ENCODE measurements around the gene ETV3L.
"Not testable (repeated sequence)": the region's sequence is repeated elsewhere in the genome, so short reads cannot be mapped to it uniquely, and the experiment has no call there.

ETV3L gene

DNA sequence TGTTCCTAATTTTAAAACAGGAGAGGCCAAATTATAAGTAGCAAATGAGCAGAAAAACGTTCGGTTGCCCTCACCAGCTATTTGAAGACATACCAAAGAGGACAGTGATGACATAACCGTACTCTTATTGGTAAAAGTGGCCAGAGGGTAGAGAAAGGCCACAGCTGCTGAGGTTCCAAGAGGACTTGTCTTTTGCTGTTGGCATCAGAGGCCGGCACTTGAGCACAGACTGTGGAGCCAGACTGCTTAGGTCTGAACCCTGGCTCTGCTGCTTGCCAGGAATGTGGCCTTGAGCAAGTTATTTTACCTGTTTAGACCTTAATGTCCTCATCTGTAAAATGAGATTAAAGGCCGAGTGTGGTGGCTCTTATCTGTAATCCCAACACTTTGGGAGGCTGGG, 14.9 kb downstream of the ETV3L start:
- no peak for DNase-seq (ENCODE audit: low read depth in 4 of 4, low spot score in 1 of 4)

DNA sequence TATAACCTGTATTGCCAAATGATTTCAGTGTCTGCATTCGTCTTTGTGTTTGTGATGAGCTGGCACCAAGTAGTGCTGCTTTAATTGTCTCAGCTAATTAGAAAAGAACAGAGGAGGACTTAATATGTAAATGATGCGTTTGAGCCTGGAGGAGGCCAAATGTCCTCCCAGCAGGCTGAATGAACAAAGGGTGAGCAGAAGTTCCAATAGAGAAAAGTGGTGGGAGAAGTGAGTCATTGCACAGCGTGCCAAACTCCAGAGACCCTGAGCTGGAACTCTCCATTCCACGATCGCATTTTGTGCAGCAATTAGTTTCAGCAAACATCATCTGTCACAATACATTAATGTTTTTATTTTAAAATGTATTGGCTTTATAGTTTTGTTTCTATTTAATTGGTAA, 17.9 kb downstream of the ETV3L start:
- DNase-seq (ENCODE audit: low read depth in 4 of 4, low spot score in 1 of 4) = no peak

DNA sequence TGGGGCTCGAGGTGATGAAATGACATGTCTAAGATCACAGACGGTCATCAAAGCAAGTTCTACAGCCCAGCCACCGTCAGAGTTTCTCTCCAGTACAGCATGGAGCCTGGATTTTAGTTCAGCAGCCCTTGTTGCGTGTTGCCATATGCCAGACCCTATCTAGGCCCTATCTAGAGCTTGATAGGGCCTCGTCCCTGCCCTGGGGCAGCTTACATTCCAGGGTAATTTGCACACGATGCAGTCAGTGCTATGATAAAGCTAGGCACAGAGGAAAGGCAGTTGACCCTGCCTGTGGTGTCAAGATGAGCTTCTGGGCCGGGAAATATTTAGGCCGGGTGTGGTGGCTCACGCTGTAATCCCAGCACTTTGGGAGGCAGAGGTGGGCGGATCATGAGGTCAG, 18.9 kb downstream of the ETV3L start:
- no peak for DNase-seq (ENCODE audit: low read depth in 4 of 4, low spot score in 1 of 4)

DNA sequence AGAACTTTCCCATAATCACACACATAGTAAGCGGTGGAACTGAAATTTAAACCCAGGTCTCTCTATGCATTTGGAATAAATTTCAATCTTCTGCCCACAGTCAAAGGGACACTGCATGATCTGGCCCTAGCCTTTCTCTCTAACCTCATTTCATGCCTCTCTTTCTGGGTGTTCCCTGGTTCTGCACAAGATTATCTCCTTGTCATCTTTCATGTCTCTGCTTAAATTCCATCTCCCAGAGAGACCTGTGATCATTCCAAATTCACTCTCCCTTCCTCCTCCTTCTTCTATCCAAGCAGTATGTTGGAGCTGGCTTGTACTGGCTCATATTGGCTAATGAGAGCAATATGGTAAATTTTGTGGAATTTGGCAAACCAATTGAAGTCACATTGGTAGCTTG, 22.2 kb downstream of the ETV3L start:
- no peak for DNase-seq (ENCODE audit: low read depth in 4 of 4, low spot score in 1 of 4)

DNA sequence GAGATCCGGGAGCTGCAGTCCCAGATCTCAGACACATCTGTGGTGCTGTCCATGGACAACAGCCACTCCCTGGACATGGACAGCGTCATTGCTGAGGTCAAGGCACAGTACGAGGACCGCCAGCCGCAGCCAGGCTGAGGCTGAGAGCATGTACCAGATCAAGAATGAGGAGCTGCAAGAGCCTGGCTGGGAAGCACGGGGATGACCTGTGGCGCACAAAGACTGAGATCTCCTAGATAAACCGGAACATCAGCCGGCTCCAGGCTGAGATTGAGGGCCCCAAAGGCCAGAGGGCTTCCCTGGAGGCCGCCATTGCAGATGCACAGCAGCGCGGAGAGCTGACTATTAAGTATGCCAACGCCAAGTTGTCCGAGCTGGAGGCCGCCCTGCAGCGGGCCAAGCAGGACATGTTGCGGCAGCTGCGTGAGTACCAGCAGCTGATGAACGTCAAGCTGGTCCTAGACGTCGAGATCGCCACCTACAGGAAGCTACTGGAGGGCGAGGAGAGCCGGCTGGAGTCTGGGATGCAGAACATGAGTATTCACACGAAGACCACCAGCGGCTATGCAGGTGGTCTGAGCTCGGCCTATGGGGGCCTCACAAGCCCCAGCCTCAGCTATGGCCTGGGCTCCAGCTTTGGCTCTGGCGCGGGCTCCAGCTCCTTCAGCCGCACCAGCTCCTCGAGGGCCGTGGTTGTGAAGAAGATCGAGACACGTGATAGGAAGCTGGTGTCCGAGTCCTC, 25.5 kb downstream of the ETV3L start:
- DNase-seq (ENCODE audit: low read depth in 4 of 4, low spot score in 1 of 4) = peak in 2 of 4 experiments; percentile 19 to 20

DNA sequence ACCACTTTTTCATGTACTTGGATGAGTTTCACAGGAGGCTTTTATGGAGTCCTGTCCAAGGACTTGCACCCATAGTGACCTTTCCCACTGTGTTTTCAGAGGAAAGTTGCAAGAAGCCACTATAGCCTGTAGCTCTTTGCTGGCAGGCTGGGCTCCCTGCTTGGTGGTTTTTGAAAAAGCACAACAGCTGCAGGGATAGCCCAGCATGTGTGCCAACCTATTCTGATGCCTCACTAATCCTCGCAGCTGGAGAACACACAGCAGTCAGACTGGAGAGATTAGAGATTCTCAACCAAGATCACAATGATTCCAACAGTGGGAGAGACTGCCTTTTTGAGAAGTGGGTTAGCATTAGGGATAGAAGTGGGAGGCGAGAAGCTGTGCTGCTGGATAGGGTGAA, 30.0 kb downstream of the ETV3L start:
- DNase-seq (ENCODE audit: low read depth in 4 of 4, low spot score in 1 of 4) = no peak

DNA sequence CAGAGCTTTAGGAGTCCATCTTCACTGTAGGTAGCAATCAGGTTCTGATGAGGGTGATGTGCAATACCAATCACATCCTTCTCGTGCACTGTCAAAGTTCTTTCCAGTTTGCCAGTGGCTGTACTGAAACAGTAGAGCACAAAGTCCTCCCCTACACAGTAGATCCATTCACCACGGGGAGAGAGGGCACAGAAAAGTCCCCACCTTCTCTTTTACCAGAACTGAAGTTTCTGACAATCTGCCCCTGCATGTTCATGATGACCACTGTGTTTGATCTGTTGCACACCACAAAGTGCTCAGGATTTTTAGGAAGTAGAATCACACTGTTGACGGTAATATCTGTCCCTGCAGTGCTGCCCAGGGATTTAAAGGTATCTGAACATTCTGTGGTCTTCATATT, 40.4 kb downstream of the ETV3L start:
- not testable (repeated sequence) for DNase-seq (ENCODE audit: low read depth in 4 of 4, low spot score in 1 of 4)

DNA sequence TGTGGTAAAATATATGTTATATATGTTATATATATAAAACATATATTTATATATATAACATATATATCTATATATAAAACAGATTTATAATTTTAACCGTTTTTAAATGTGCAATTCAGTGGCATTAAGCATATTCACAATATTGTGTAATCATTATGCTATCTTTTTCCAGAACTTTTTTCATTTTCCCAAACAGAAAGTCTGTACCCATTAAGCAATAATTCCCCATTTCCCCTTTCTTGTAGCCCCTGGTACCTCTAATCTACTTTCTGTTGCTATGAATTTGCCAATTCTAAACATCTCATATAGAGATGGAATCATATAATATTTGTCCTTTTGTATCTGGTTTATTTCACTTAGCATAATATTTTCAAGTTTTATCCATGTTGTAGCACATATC, 43.3 kb downstream of the ETV3L start:
- no peak for DNase-seq (ENCODE audit: low read depth in 4 of 4, low spot score in 1 of 4)

GRCh38 chr1:157055729-157056128, 43.9 kb downstream of the ETV3L start:
- not testable (repeated sequence) for DNase-seq (ENCODE audit: low read depth in 4 of 4, low spot score in 1 of 4)

GRCh38 chr1:157050836-157051235, 48.8 kb downstream of the ETV3L start:
- no peak for DNase-seq (ENCODE audit: low read depth in 4 of 4, low spot score in 1 of 4)

GRCh38 chr1:157047062-157047410, 52.6 kb downstream of the ETV3L start:
- no peak for DNase-seq (ENCODE audit: low read depth in 4 of 4, low spot score in 1 of 4)

DNA sequence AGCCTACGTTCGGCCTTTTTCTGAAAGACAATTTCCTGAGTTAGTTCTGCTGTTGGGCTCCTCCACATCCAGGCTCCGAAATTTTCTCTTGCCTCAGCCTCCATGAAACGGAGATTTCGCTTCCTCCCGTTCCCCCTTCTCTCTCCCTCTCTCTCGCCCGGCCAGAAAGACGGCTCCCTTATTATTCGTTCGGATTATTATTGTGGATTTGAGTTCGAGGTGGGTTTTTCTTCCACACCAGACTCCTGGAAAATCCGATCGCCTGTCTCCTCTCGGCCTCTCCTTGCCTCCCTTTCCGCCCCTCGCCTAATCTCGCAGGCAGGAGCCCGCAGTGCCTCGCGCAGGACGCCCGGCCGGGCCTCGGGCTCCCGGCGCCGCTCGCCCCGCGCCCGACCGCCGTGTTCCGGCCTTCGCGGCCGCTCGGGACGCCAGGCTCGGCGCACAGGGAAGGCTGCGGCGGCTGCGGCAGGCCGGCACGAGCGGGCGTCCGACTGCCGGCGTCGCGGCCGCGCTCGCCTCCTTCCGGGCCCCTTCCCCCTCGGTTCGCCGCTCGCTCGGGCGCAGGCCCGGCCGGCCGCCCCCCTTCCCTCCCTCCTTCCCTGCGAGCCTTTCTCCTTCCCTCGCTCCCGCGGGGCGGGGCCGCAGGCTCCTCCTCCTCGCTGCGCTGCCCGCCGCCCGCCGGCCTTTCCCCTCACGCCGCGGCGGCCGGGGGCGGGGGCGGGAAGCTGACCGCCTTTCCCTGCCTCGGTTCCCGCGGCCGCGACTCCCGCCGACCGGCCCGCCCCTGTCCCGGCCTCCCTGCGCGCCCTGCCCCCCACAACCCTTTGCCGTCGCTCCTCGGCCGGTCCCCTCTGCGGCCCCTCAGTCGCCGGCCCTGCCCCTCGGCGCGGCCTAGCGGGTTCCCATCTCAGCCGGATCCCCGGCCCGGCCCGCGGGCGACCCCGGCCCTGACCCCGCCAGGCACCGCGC, 54.1 kb downstream of the ETV3L start, which contains the start of gene ARHGEF11:
Gene ARHGEF11, minus strand, starts transcription at position 493 of the 969 bp plus-strand sequence. CDS start 1,412 bp downstream, outside the sequence.
- DNase-seq (ENCODE audit: low read depth in 4 of 4, low spot score in 1 of 4) = peak in 2 of 4 experiments; percentile 4 to 32

DNA sequence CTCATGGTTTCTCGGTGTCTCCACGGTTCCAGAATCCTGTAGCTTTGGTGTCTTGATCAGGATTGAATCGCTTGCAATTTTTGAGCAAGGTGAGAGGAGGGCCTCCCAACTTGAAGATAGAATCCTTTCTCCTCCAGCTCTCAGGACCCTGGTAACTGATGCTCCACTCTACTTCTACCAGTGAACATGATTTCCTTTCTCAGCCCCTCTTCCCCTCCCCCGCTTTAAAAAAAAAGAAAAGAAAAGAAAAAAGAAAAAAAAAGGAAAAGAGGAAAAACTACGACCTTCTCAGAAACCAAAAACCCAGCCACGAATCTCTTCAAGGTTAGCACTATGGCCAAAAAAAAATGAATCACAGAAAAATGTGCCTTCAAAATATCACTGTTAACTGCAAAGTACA, 55.3 kb downstream of the ETV3L start:
- DNase-seq (ENCODE audit: low read depth in 4 of 4, low spot score in 1 of 4) = no peak

GRCh38 chr1:157043685-157044084, 55.9 kb downstream of the ETV3L start:
- no peak for DNase-seq (ENCODE audit: low read depth in 4 of 4, low spot score in 1 of 4)

- DNase-seq (ENCODE audit: low read depth in 4 of 4, low spot score in 1 of 4) = no peak
Measured at GRCh38 chr1:157042846-157043245, 56.8 kb downstream of the ETV3L start.

All from stimulated activated CD4-positive, alpha-beta T cell treated with anti-CD3 and anti-CD28 coated beads, Interleukin-1b, Interleukin-23, amount 100 ng/mL, for 24 hours (primary cell).